Activated CD4-positive, alpha-beta memory T cell treated with anti-CD3 and anti-CD28 coated beads, Interleukin-2, amount 10 ng/mL, durations not matched to agents 7 days and 5 days (primary cell): ENCODE data around the gene ASTN2. TPM values are rescaled to one million over a fixed set of nuclear protein-coding genes. Genes with fewer than 3 reads are reported as not detected.
"Not testable (repeated sequence)": the region's sequence is repeated elsewhere in the genome, so short reads cannot be mapped to it uniquely, and the experiment has no call there.

ENCODE experiments used
- CTCF ChIA-PET: fragments of 350-600 bp; sonication (Branson Sonifier 250); formaldehyde crosslinking; loops from one replicate; lab custom pipeline; 2021; ENCODE audit warnings: antibody characterized with exemption, inconsistent platforms; lab: Charles Lee
- POLR2A ChIA-PET: fragments of 350-600 bp; sonication (Branson Sonifier 250); formaldehyde crosslinking; loops from one replicate; lab custom pipeline; 2021; ENCODE audit warnings: antibody characterized with exemption; lab: Charles Lee
- DNase-seq: peaks from one replicate; pipeline ENCODE4 v3.0.0-alpha.2; 2020
- H3K27ac Mint-ChIP-seq: one replicate; pipeline ENCODE4 v1.8.0; 2021; ENCODE audit warnings: mild to moderate bottlenecking, mixed read lengths
- H3K27me3 Mint-ChIP-seq: one replicate; pipeline ENCODE4 v1.8.0; 2021; ENCODE audit warnings: mixed read lengths
- H3K36me3 Mint-ChIP-seq: one replicate; pipeline ENCODE4 v1.8.0; 2021; ENCODE audit warnings: low read depth, mixed read lengths
- H3K4me1 Mint-ChIP-seq: one replicate; pipeline ENCODE4 v1.8.0; 2021; ENCODE audit warnings: mixed read lengths
- H3K4me3 Mint-ChIP-seq: one replicate; pipeline ENCODE4 v1.8.0; 2021; ENCODE audit warnings: mild to moderate bottlenecking, mixed read lengths
- H3K9me3 Mint-ChIP-seq: one replicate; pipeline ENCODE4 v1.8.0; 2021; ENCODE audit warnings: mixed read lengths
- total RNA-seq, 2 experiments: library from RNA; stranded (reverse); gene quantifications; one replicate each; pipeline ENCODE4 v1.2.3, GENCODE V29; 2021

Gene ASTN2
- total RNA-seq, 2 experiments from 2014 or later: 2.5 to 3.0 TPM

GRCh38 chr9:116700279-116700678 is 714.6 kb downstream of the ASTN2 start:
- Mint-ChIP-seq H3K36me3 (peaks cover 62% of the 10 kb centered on the region), H3K4me3 (no peak overlapping the region), H3K27ac (no peak overlapping the region), H3K4me1 (peaks cover 19% of the 10 kb centered on the region), H3K9me3 (no peaks in the 10 kb centered on the region), H3K27me3 (no peaks in the 10 kb centered on the region)
- no peak for DNase-seq
- ChIA-PET POLR2A (interaction anchor here (1.1 to 1.4 kb wide), 2 partner anchors 10 to 11 kb away, joined by 3 to 4 read pairs; no protein-coding TSS in a partner anchor), CTCF (no interaction called here)

DNA sequence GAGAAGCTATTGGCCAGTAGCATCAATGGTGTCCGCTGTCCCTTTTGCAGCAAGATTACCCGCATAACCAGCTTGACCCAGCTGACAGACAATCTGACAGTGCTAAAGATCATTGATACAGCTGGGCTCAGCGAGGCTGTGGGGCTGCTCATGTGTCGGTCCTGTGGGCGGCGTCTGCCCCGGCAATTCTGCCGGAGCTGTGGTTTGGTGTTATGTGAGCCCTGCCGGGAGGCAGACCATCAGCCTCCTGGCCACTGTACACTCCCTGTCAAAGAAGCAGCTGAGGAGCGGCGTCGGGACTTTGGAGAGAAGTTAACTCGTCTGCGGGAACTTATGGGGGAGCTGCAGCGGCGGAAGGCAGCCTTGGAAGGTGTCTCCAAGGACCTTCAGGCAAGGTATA is 717.0 kb downstream of the ASTN2 start:
- Mint-ChIP-seq H3K27ac (no peak overlapping the region), H3K9me3 (no peaks in the 10 kb centered on the region), H3K4me3 (no peak overlapping the region), H3K4me1 (peaks cover 23% of the 10 kb centered on the region), H3K27me3 (no peaks in the 10 kb centered on the region), H3K36me3 (peaks cover 75% of the 10 kb centered on the region)
- ChIA-PET CTCF (no interaction called here), POLR2A (interaction anchor here (1.3 kb wide), 1 partner anchor 11 kb away, joined by 6 read pairs; the partner anchor contains the start of gene TRIM32)
- no peak for DNase-seq

- Mint-ChIP-seq H3K27ac (no peak overlapping the region), H3K27me3 (no peaks in the 10 kb centered on the region), H3K4me3 (no peak overlapping the region), H3K9me3 (no peaks in the 10 kb centered on the region), H3K4me1 (peaks cover 25% of the 10 kb centered on the region), H3K36me3 (peaks cover 75% of the 10 kb centered on the region)
- ChIA-PET CTCF (no interaction called here), POLR2A (no interaction called here)
- DNase-seq: no peak
Observed at GRCh38 chr9:116697362-116697761, 717.5 kb downstream of the ASTN2 start.

GRCh38 chr9:116695438-116695837 is 719.4 kb downstream of the ASTN2 start:
- CTCF ChIA-PET: no interaction called here
- no peaks in the 10 kb centered on the region for H3K27me3 Mint-ChIP-seq
- H3K9me3 Mint-ChIP-seq: no peaks in the 10 kb centered on the region
- DNase-seq: no peak
- H3K4me1 Mint-ChIP-seq: peaks cover 22% of the 10 kb centered on the region
- POLR2A ChIA-PET: no interaction called here
- peaks cover 60% of the 10 kb centered on the region for H3K36me3 Mint-ChIP-seq
- H3K27ac Mint-ChIP-seq: no peak overlapping the region
- no peak overlapping the region for H3K4me3 Mint-ChIP-seq

DNA sequence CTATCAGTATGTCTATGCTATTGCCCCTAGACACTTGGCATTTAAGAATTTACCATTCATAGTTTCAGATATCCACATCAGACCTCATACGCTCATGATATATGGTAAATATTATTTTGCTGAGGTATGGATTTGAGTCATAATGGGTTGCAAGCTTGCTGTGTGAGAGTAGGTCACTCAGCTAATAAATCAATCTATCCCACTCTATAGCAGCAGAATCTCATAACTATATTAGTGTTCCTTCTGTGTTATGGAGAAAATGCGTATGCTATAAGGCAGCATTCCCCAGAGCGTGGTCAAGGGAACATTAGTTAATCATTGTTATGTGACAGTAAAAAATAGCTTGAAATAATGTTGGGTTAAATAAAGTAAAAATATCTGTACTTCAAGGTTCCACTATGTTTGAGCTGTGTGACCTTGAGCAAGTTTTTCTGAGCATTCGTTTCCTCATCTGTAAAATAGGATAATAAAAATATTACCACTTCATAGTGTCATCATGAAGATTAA is 720.0 kb downstream of the ASTN2 start:
- Mint-ChIP-seq H3K27me3 (no peaks in the 10 kb centered on the region), H3K27ac (no peak overlapping the region), H3K4me3 (no peak overlapping the region), H3K4me1 (peaks cover 24% of the 10 kb centered on the region), H3K36me3 (peaks cover 54% of the 10 kb centered on the region), H3K9me3 (no peaks in the 10 kb centered on the region)
- no peak for DNase-seq
- ChIA-PET POLR2A (no interaction called here), CTCF (no interaction called here)

- Mint-ChIP-seq H3K36me3 (peaks cover 39% of the 10 kb centered on the region), H3K27ac (no peak overlapping the region), H3K27me3 (no peaks in the 10 kb centered on the region), H3K4me1 (peaks cover 38% of the 10 kb centered on the region), H3K9me3 (no peaks in the 10 kb centered on the region), H3K4me3 (no peak overlapping the region)
- ChIA-PET POLR2A (no interaction called here), CTCF (no interaction called here)
- DNase-seq: no peak
Observed at GRCh38 chr9:116693233-116693731, 721.6 kb downstream of the ASTN2 start.

- Mint-ChIP-seq H3K27ac (no peak overlapping the region), H3K4me1 (peaks cover 45% of the 10 kb centered on the region), H3K27me3 (no peaks in the 10 kb centered on the region), H3K4me3 (no peak overlapping the region), H3K36me3 (peaks cover 36% of the 10 kb centered on the region), H3K9me3 (no peaks in the 10 kb centered on the region)
- no peak for DNase-seq
- ChIA-PET CTCF (no interaction called here), POLR2A (no interaction called here)
Observed at GRCh38 chr9:116692616-116693015, 722.2 kb downstream of the ASTN2 start.

- DNase-seq: no peak
- no peak overlapping the region for H3K27ac Mint-ChIP-seq
- no peaks in the 10 kb centered on the region for H3K9me3 Mint-ChIP-seq
- no peak overlapping the region for H3K4me3 Mint-ChIP-seq
- H3K4me1 Mint-ChIP-seq: peaks cover 51% of the 10 kb centered on the region
- ChIA-PET POLR2A (no interaction called here), CTCF (no interaction called here)
- no peaks in the 10 kb centered on the region for H3K27me3 Mint-ChIP-seq
- peaks cover 27% of the 10 kb centered on the region for H3K36me3 Mint-ChIP-seq
Observed at GRCh38 chr9:116691607-116692006, 723.2 kb downstream of the ASTN2 start.

- CTCF ChIA-PET: not testable (repeated sequence)
Observed at GRCh38 chr9:116690805-116691204, 724.1 kb downstream of the ASTN2 start.

GRCh38 chr9:116689486-116690032 is 725.3 kb downstream of the ASTN2 start:
- no peak overlapping the region for H3K27ac Mint-ChIP-seq
- H3K27me3 Mint-ChIP-seq: no peaks in the 10 kb centered on the region
- no peaks in the 10 kb centered on the region for H3K9me3 Mint-ChIP-seq
- peaks cover 14% of the 10 kb centered on the region for H3K36me3 Mint-ChIP-seq
- H3K4me1 Mint-ChIP-seq: peaks cover 56% of the 10 kb centered on the region
- CTCF ChIA-PET: no interaction called here
- H3K4me3 Mint-ChIP-seq: no peak overlapping the region
- no peak for DNase-seq
- POLR2A ChIA-PET: interaction anchor here (1.5 kb wide), 1 partner anchor 10 kb away, joined by 3 read pairs; no protein-coding TSS in a partner anchor

More at GRCh38 chr9:116690805-116691204, 724.1 kb downstream of the ASTN2 start:
- not testable (repeated sequence) for H3K27ac Mint-ChIP-seq, H3K27me3 Mint-ChIP-seq, H3K4me3 Mint-ChIP-seq, H3K9me3 Mint-ChIP-seq, DNase-seq
- POLR2A ChIA-PET: interaction anchor here (1.5 kb wide), 1 partner anchor 9 kb away, joined by 3 read pairs; no protein-coding TSS in a partner anchor
- peaks cover 21% of the 10 kb centered on the region for H3K36me3 Mint-ChIP-seq
- H3K4me1 Mint-ChIP-seq: peaks cover 56% of the 10 kb centered on the region

GRCh38 chr9:116688806-116689485 is 725.9 kb downstream of the ASTN2 start:
- H3K4me1 Mint-ChIP-seq: peaks cover 56% of the 10 kb centered on the region
- ChIA-PET CTCF (no interaction called here), POLR2A (no interaction called here)
- H3K27ac Mint-ChIP-seq: no peak overlapping the region
- H3K9me3 Mint-ChIP-seq: no peaks in the 10 kb centered on the region
- DNase-seq: no peak
- H3K4me3 Mint-ChIP-seq: peak overlapping the region; percentile 15
- H3K27me3 Mint-ChIP-seq: no peaks in the 10 kb centered on the region
- H3K36me3 Mint-ChIP-seq: peaks cover 15% of the 10 kb centered on the region

DNA sequence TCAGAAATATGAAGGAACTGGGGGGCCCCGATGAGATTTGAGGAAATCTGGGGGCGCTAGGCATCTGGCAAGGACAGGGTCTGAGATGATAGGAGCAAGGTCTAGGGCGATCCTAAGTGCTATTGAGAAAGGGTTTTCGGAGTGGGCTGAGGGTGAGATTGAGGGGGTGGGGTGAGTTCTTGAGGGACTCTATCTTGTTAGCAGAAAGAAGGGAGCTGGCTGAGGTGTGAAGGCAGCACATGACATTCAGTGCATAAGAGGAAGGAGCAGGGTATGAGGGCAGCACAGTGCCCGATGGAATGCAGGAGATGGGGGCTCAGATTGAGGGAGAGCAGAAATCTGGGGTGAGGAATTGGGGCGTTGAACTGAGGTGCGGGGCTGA is 727.1 kb downstream of the ASTN2 start:
- CTCF ChIA-PET: no interaction called here
- Mint-ChIP-seq H3K9me3 (peaks cover 2% of the 10 kb centered on the region), H3K36me3 (peaks cover 10% of the 10 kb centered on the region), H3K4me1 (peaks cover 52% of the 10 kb centered on the region), H3K27me3 (no peaks in the 10 kb centered on the region), H3K27ac (peak overlapping the region; percentile 44), H3K4me3 (peak overlapping the region; percentile 82)
- POLR2A ChIA-PET: interaction anchor here (1.8 to 2.1 kb wide), 2 partner anchors 11 to 15 kb away, joined by 6 to 9 read pairs; no protein-coding TSS in a partner anchor
- DNase-seq: no peak

DNA sequence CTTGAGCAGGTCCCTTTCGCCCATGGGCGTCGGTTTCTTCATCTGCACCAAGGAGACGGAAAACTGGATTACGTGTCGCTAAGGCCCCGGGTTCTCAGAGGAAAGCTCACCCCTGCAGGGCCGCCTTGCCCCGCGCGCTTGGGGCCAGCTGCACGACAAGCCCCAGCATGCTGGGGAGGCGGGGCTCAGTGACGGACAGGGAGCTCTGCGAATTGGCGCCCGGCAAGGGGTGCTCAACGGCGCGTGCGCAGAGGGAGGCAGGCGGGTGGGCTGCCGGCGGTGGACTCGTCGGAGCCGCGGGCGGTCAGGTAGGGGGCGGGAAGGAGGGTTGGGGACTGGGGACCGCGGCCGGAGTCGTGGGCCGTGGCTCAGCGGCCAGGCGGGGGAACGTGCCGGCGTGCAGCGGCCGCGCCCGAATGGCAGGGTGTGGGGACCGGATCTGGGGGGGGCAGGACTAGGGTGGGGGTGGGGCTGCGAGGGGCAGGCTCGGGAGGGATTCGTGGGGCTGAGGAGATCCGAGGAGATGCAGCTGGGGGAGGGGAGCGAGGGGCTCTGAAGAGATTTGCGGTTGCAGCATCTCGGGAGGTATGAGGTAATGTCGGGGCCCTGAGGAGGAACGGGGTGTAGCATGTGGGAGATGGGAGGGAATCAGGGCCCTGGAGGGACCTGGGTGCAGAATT is 727.6 kb downstream of the ASTN2 start, which contains the start of gene TRIM32:
Gene TRIM32 (plus strand): TSS at position 232 of the 680 bp plus-strand sequence. CDS start 10,438 bp downstream, outside the sequence.
- Mint-ChIP-seq H3K4me1 (peaks cover 48% of the 10 kb centered on the region), H3K27ac (peak within 1 kb of the TSS; percentile 77), H3K36me3 (peaks cover 10% of the 10 kb centered on the region), H3K27me3 (no peaks in the 10 kb centered on the region), H3K4me3 (peak within 1 kb of the TSS; percentile 82), H3K9me3 (peaks cover 2% of the 10 kb centered on the region)
- ChIA-PET CTCF (interaction anchor here (0.7 kb wide), 1 partner anchor 119 kb away, joined by 3 read pairs; no protein-coding TSS in a partner anchor), POLR2A (interaction anchor here (1.8 to 2.1 kb wide), 2 partner anchors 11 to 15 kb away, joined by 6 to 9 read pairs; no protein-coding TSS in a partner anchor)
- peak; percentile 92 for DNase-seq
